GM21360 (cell line): ENCODE data around the gene SNX2.
"Not testable (repeated sequence)": the region's sequence is repeated elsewhere in the genome, so short reads cannot be mapped to it uniquely, and the experiment has no call there.

Experiments used
- ATAC-seq: cut with Tn5 transposase; IDR thresholded peaks from one replicate; pipeline ENCODE4 v1.9.1; 2021; ENCODE audit warnings: mild to moderate bottlenecking, moderate library complexity; ENCODE audit not compliant: unreplicated experiment

SNX2 gene, protein sequence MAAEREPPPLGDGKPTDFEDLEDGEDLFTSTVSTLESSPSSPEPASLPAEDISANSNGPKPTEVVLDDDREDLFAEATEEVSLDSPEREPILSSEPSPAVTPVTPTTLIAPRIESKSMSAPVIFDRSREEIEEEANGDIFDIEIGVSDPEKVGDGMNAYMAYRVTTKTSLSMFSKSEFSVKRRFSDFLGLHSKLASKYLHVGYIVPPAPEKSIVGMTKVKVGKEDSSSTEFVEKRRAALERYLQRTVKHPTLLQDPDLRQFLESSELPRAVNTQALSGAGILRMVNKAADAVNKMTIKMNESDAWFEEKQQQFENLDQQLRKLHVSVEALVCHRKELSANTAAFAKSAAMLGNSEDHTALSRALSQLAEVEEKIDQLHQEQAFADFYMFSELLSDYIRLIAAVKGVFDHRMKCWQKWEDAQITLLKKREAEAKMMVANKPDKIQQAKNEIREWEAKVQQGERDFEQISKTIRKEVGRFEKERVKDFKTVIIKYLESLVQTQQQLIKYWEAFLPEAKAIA

DNA sequence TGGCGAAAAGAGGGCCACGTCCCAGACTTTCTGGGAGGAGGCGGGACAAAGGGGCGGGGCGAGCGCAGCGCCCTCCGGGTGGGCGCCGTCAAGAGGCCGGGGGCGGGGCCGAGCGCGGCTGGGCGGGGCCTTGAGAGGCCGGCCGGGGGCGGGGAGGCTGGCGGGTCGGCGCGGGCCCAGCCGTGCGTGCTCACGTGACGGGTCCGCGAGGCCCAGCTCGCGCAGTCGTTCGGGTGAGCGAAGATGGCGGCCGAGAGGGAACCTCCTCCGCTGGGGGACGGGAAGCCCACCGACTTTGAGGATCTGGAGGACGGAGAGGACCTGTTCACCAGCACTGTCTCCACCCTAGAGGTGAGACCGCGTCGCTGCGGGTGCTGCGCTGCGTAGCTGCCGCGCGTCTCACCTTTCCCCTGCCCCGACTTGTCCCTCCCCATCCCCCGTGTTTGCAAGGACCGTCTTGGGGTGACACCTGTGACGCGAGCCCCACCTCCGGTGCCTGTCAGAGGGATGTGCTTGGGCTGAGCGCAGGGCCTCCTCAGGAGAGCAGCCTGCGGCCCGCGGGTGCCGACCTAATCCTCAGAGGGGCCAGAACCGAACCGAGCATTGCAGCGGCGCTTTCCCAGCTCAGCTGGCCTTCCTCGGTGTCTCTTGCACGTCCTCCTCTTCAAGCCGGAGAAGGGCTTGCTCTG is at the start of gene SNX2:
Gene SNX2, plus strand, starts transcription at position 220 of the 689 bp plus-strand sequence. Its CDS starts 24 bp downstream, at position 244.
- peak; percentile 83 for ATAC-seq

DNA sequence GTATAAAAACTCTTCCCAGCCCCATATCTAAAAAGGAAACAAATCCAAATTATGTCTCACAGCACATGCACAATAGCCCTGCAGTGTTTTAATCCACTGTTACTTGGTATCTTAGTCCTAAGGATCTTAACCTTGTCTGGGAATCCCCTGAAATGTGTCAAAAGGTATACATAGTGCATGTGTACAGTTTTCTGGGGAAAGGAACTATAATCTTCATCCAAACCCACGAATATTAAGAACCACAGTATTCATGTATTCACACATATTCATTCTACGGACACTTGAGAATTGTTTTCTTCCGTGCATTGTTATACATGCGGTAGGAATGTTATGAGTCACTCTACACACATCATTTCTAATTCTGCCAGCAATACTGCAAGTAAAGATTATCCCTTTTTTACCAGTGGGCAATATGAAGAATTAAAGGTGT is 47.8 kb upstream of the SNX2 start:
- ATAC-seq, result peak; percentile 41

DNA sequence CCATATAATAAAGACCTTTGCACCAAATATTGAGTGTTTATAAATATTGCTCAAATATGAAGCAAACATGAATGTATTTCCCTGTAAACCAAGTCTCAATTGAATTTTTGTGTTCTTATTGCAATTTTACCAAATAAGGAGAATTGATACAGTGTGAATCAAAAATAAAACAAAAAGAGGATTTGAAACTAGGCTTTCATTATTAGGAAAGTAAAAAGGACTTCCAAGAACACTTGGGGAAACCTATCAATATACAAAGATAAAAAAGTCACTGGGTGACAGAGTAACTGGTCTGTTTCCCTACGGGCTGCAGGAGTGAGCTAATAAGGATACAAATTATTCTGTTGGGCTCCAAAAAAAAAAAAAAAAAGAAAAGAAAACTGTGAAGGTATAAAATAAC is 44.8 kb upstream of the SNX2 start:
- peak; percentile 45 for ATAC-seq

DNA sequence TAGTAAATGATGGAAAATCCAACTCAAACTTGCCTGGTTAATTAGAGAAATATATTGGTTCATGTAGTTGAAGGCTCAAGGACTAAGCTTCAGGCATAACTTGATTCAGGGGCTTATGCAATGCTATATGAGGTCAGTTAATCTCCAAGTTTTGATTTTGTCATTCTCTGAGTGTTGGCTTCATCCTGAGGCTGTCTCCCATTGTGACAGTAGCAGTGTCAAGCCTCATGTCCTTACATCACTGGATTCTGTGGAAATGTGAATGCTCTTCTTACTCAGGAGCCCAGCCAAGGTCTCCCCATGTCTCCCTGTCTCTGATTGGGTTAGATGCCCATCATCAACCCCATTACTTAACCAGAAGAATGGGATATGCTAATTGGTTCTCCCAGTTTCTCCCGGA is 44.4 kb upstream of the SNX2 start:
- no peak for ATAC-seq

DNA sequence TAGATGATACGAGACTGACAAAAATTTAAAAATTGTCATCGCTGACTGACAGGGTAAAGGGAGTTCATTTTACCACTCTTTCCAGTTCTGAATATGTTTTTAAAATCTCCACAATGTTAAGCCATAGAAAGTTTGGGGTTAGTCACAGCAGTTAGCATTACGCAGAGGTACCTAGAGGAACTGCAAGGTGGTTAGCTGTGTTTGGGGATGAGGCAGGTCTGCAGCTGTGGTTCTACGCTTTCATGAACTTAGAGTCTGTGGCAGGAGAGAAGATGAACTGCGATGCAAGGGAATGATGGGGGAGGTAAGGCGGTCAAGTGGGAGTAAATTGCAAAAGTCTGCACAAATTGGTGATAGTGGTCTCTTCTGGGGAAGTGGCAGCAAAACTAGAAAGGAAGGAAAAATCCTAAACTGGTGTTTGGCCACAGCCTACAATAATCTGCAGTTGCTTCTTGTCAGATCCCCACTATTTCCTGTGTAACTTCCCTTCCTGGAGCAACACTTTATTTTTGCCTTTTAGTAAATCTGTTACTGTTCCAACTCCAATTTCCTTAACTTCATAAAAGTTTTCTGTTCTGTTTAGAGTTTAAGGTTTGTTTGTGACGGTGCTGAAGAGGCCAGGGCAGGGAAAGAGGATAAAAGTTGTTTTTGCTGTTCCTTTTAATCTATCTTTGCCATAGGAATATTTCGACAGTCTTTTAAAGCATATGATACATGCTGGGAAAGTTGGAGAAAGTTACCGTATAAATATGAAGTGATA is 38.6 kb upstream of the SNX2 start:
- peak; percentile 96 for ATAC-seq

DNA sequence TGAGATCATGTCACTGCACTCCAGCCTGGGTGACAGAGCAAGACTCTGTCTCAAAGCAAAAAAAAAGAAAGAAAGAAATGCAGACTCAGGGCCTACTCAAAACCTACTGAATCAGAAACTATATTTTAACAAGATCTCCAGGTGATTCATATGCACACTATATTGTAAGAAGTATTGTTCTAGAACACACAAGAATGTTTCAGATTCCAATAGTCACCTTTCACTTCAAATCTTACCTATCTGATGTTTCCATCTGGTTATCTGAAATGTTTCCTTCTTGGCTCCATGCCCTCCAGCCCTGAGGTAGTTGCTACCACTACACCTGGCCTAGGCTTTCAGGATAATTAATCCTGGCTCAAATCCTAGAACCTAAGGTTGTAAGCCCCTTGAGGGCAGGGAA is 36.8 kb upstream of the SNX2 start:
- ATAC-seq, result no peak

DNA sequence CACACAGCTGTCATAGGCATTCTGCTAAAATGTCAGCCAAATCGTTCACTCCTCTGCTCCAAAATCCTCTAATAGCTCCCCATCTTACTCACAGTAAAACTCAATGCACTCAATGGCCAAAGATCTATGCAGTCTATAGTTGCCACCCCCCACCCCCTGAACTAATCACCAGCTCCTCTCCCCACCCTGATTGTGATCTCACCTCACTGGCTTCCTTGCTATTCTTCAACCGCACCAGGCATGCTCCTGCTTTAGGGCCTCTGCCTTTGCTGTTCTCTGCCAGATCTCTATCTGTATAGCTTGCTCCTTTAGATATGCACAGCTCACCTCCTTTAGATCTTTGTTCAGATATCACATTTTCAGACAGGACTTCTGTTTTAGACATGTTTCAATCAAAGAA is 33.2 kb upstream of the SNX2 start:
- ATAC-seq, result no peak

DNA sequence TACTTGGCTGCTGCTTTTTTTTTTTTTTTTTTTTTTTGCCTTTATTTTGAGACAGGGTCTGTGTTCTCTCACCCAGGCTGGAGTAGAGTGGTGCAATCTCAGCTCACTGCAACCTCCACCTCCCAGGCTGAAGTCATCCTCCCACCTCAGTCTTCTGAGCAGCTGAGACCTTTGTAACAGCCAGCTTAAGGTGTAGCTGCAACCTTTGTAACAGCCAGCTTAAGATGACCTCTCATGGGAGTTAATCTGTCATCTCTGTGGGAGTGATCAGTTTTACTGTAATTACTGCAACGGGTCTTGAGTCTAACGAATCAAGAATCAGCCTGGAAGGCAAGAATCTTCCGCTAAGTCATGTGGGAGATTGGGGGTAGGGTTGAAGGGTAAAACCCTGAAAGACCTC is 31.6 kb upstream of the SNX2 start:
- ATAC-seq, result no peak

DNA sequence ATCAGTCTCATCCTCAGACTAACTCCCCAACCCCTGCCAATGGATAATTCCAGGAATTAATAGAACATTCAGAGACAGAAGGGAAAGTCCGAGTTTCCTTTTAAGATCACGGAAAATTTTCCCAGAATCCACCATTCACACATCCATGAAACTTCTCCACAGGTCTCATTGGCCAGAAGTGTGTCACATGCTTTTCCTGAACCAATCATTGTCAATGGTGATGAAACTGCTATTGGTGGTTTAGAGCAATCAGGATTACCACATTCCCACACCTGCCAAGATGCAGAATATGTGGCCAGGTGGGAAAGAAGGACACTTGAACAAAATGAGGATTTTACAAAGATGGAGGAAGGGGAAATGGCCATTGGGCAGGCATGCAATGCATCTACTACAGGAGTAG is 29.3 kb upstream of the SNX2 start:
- no peak for ATAC-seq

DNA sequence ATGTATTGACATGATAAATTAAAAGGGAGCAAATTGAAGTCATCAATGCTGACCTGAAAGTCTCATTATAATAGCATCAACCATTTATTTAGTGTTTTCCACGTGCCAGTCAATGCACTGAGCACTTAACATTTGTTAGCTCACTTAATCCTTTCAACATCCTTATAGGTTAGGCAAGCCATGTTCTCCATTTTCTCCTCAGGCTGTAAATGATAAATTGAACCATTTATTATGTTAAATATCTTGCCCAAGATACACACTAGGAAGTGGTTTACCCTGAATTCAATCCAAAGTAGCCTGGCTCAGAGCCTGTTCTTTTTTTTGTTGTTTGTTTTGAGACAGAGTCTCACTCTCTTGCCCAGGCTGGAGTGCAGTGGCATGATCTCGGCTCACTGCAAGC is 25.0 kb upstream of the SNX2 start:
- no peak for ATAC-seq

DNA sequence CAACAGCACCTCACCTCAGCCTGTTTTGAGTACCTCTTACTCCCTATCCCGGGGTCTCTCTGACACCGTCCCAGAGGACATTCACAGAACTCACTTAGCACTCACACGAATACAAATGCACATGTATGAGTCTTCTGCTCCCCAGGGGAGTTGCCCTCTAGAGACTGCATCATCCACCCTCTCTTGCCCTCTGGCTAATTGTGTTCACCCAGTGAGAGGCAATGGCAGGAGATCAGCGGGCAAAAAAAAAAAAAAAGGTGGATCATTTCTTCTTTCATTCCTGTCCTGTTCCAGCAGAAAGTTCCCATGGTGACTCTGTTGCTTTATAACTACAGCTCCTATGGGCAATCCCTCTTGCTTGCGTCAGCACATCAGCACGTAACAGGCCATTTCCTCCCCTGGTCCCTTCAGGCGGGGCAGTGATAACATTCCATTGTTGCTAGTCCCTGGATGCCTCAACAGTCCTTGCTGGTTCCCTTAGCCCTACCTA is 23.5 kb upstream of the SNX2 start:
- ATAC-seq, result no peak

DNA sequence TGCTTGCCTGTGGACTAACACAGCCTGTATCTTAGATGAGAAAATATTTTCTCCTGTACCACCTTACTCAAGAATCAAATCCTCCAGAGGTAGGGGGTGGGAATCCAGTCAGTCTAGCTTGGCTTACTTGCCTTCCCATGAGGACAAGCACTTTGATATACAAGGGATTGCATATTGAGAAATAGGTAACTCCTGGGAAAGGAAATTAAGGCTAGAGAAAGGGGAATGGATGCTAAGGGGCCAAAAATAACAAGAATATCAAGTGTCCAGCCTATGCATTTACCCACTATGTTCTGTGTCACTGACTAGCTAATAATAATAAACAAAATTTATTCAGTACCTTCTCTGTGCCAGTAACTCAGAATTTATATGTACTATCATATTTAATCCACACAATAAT is 21.4 kb upstream of the SNX2 start:
- no peak for ATAC-seq

DNA sequence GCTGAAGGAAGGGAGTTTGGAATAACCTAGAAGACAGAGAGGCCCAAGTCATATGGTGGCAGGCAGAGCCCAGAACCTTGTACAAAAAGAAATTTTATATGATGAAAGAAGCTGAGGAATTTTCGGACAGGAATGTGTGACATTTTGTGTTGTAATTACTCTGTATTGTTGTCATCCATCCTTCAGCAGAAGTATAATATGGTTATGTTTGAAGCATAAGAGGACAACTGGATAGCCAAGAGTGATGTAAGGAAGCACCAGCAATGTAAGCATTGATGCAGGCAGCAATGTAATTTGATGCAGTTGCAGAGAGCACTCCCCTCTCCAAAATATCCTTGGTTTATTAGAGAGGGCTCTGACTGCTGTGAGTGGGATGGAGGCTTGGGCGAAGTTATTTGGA is 19.1 kb upstream of the SNX2 start:
- no peak for ATAC-seq

DNA sequence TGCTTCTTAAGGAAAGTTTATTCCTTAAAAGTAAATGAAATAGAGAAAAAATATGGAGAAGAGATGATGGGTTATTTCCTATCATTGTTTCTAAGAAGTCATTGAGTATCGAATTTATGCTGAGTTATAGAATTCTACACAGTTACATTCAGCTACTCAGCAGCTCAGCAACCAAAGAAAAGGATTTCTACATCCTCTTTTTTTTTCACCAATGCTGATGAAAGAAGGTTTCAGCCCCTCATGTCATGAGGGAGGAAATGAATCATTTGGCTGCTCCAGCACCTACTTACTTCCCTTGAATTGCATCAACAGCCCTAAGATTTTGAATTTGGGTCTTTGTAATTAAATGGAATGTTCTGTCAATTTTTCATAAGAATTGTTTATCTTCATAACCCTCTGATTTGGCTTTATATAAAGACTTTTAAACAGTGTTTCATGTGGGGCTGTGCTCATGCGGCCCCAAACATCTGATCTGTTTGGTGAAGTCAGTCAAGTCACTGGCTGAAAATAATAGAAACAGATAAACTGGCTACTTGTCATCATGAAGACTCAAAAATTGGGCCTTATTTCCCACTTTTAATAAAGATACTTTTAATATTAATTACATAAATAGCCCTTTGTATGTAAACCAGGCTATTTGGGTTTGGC is 18.5 kb upstream of the SNX2 start:
- ATAC-seq, result peak; percentile 78

DNA sequence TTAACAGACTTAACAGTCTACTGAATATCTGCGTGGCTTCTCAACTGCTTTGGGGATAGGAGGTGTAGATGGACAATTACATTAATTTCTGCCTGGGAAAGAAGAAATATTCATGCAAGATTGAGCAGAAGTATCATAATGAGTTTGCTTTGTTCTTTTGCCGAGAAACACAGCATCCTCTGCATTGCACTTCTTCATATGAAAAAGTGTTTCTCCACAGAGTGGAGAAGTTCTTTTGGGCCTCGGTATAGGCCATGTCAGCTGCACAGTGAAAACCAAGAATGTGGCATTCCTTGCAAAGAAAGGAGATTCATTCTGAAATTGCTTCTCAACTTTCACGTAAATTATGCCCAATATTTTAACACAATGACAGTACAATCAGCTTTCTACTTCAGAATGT is 17.6 kb upstream of the SNX2 start:
- ATAC-seq, result peak; percentile 72

DNA sequence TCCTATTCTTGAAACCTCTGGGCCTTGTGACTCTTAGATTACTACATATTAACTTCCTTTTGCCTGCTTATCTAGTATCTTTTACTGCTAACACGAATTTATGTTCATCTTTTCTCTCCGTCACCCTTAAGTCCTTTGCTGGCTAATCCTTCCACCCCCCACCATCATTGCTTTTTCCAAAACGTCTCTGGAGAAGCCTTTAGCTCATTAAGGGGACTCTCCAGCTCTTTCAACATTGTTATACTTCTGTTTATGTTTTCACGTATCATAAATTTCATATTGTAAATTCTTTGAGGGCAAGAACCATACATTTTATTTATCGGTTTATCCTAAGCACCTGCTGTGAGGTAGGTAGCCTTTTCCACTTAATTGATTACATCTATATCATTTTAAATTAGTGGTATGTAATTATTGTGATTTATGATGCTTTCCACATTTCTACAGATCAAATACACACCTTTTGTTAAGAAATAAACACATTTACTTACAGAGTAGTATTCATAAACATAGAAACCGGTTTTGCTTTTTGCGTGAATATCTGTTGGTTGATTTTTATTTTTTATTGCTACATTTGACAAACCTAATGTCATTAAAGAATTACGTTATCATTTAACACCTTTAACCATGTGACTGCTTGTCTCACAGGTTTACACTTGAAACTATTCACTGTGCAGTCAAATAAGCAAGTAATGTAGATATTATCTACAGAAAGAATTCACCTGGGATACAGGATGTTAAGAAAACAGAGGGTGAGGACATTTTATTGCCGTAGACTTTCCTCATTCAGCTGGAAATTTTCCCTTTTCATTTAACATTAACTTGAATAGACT is 15.4 kb upstream of the SNX2 start:
- ATAC-seq, result no peak

DNA sequence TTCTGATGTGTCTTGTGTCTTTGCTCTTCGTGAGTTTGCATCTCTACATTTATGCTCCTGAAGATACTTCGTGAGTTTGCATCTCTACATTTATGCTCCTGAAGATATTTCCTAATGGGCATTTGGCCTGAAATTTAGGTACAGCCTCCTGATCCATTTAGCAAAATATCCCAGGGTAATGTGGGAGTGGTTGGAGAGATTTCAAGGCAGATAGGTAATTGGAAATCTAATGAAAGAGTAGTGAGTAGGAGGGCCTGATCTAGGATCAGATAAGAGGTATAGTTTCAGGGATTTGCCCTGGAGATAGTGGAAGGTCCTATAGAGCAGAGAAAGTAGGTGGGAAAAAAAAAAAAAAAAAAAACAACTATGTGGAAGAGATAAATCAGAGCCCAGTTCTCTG is 14.6 kb upstream of the SNX2 start:
- no peak for ATAC-seq

DNA sequence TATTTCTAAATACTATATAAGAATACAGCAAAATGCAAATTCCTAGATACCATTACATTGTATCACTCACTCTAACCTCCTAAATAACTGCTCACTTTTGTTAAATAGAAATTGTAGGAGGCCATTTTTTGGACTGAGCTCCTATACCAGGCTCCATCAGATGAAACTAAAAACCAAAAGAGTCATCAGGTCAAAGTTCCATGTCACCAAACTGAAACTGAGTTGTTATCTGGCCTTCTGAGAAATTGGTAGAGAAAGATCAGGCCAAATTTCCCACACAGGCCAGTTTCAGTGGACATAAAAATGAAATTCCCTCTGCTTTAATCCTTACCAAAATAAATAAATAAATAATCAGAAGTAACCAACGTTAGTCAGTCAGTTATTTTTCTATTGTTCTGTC is 13.8 kb upstream of the SNX2 start:
- no peak for ATAC-seq

DNA sequence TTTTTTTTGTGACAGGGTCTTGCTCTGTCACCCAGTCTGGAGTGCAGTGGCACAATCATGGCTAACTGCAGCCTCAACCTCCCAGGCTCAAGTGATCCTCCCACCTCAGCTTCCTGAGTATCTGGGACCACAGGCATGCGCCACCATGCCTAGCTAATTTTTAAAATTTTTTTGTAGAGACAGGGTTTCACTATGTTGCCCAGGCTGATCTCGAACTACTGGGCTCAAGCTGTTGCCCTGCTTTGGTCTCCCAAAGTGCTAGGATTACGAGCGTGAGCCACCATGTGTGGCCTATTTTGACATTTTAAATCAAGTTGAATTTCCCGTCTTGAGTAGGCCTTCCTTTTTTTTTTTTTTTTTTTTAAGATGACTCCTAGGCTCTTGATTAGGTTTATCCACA is 13.0 kb upstream of the SNX2 start:
- not testable (repeated sequence) for ATAC-seq

DNA sequence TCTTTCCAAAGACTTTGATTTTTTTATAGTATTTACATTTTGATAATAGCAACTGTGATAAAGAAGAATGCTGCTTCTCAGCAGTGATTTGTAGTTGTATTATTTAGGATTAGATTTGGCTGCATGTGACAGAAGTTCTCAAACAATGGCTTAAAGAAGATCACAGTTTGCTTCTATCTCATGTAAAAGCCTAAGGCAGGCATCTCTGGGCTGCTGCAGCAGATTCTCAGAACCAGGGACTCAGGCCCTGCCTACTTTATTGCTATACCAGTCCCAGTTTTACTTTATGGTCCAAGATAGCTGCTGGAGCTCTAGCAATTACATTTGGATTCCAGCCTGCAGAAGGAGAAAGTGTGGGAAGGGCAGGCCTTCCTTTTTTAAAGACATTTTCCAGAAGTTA is 8.8 kb upstream of the SNX2 start:
- no peak for ATAC-seq
